ENCODE data around the gene TMC1.
"Not testable (repeated sequence)": the region's sequence is repeated elsewhere in the genome, so short reads cannot be mapped to it uniquely, and the experiment has no call there.

The TMC1 gene

GRCh38 chr9:72786948-72787347 is 265.5 kb downstream of the TMC1 start:
- DNase-seq: no peak
- intact Hi-C loops (cut with DNase I): no loop called here

GRCh38 chr9:72788966-72789735 is 267.7 kb downstream of the TMC1 start:
- intact Hi-C loops (cut with DNase I): no loop called here
- DNase-seq: no peak

GRCh38 chr9:72789885-72790284 is 268.5 kb downstream of the TMC1 start:
- DNase-seq: no peak
- intact Hi-C loops (cut with DNase I): no loop called here

GRCh38 chr9:72790989-72791388 is 269.6 kb downstream of the TMC1 start:
- no peak for DNase-seq
- intact Hi-C loops (cut with DNase I): no loop called here

- no peak for DNase-seq
- intact Hi-C loops (cut with DNase I): no loop called here
These were observed 270.0 kb downstream of the TMC1 start for GRCh38 chr9:72791436-72791835.

- no peak for DNase-seq
- intact Hi-C loops (cut with DNase I): no loop called here
These were observed 273.5 kb downstream of the TMC1 start for GRCh38 chr9:72794946-72795345.

GRCh38 chr9:72800328-72800994 is 279.1 kb downstream of the TMC1 start:
- DNase-seq: no peak
- intact Hi-C loops (cut with DNase I): no loop called here

GRCh38 chr9:72805238-72805637 is 283.8 kb downstream of the TMC1 start:
- DNase-seq: no peak
- intact Hi-C loops (cut with DNase I): no loop called here

GRCh38 chr9:72806313-72806809 is 285.0 kb downstream of the TMC1 start:
- DNase-seq; intact Hi-C loops (cut with DNase I): not testable (repeated sequence)

- intact Hi-C loops (cut with DNase I): no loop called here
These were observed 286.5 kb downstream of the TMC1 start for GRCh38 chr9:72807765-72808445.

GRCh38 chr9:72808446-72808768 is 287.0 kb downstream of the TMC1 start:
- no peak for DNase-seq

More at GRCh38 chr9:72807765-72808445, 286.5 kb downstream of the TMC1 start:
- DNase-seq: no peak

GRCh38 chr9:72809586-72809985 is 288.2 kb downstream of the TMC1 start:
- no peak for DNase-seq
- intact Hi-C loops (cut with DNase I): no loop called here

More at GRCh38 chr9:72808446-72808768, 287.0 kb downstream of the TMC1 start:
- intact Hi-C loops (cut with DNase I): no loop called here

GRCh38 chr9:72812559-72813111 is 291.2 kb downstream of the TMC1 start:
- no peak for DNase-seq
- intact Hi-C loops (cut with DNase I): no loop called here

- no peak for DNase-seq
- intact Hi-C loops (cut with DNase I): no loop called here
These were observed 292.1 kb downstream of the TMC1 start for GRCh38 chr9:72813544-72813943.

- DNase-seq: no peak
- intact Hi-C loops (cut with DNase I): no loop called here
These were observed 292.7 kb downstream of the TMC1 start for GRCh38 chr9:72814083-72814597.

GRCh38 chr9:72816666-72817065 is 295.3 kb downstream of the TMC1 start:
- intact Hi-C loops (cut with DNase I): loop anchor here (5.0 kb wide), 1 partner anchor 544 kb away; no protein-coding TSS in a partner anchor
- no peak for DNase-seq

- DNase-seq: no peak
- intact Hi-C loops (cut with DNase I): loop anchor here (5.0 kb wide), 1 partner anchor 545 kb away; no protein-coding TSS in a partner anchor
These were observed 296.0 kb downstream of the TMC1 start for GRCh38 chr9:72817413-72817812.

- intact Hi-C loops (cut with DNase I): loop anchor here (5.0 kb wide), 1 partner anchor 546 kb away; no protein-coding TSS in a partner anchor
- no peak for DNase-seq
These were observed 297.0 kb downstream of the TMC1 start for GRCh38 chr9:72818385-72818784.

GRCh38 chr9:72823971-72824370 is 302.6 kb downstream of the TMC1 start:
- intact Hi-C loops (cut with DNase I): loop anchor here (5.0 to 10.0 kb wide), 2 partner anchors 542 to 789 kb away; no protein-coding TSS in a partner anchor

More at GRCh38 chr9:72823971-72824370, 302.6 kb downstream of the TMC1 start:
- DNase-seq: no peak

Data from head of caudate nucleus (tissue), 42 donors.